Kidney capillary endothelial cell (primary cell): ENCODE results near the gene ATL2.
A peak's percentile ranks its signal among the peaks of the same experiment; 100 is the strongest.
"Not testable (repeated sequence)": the region's sequence is repeated elsewhere in the genome, so short reads cannot be mapped to it uniquely, and the experiment has no call there.

ENCODE experiments used
- DNase-seq: peaks from one replicate; pipeline ENCODE4 v3.0.0-alpha.2; 2018; ENCODE audit warnings: low spot score

Gene ATL2

DNA sequence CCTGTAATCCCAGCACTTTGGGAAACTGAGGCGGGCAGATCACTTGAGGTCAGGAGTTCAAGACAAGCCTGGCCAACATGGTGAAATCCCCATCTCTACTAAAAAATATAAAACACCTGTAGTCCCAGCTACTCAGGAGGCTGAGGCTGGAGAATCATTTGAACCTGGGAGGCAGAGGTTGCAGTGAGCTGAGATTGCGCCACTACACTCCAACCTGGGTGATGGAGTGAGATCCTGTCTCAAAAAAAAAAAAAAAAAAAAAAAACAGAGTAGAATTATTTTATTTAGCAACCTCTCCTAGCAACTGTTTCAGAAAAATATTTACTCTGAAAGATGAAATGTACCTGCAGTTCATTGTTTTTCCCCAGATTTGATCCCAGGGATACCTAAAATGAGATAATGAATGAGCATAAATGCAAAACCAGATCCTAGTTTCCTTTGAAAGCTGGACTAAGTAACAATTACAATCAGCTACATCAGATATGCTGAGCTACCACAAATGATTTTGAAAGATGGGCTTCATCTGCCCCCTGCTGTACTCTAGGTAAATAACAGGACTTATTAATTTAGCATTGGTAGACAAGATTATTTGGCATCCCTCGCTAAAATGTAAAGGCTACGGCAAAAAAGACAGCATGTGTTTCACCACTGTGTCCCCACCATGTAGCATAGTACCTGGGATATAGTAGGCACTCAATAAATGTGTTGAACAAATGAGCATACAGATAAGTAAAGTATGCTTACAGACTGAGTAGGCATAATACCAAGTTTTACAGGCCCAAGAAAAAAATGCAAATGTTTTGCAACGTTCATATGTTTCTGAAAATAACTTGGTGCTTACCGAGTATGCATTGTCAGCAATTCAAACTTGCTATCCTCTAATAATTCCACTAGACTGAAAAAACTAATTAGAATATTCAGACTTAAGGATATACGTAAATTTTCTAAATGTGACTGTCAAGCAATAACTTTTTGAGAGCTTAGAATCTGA lies 102.5 kb downstream of the ATL2 start:
- DNase-seq, result peak; percentile 63

- DNase-seq, result no peak
Observed at GRCh38 chr2:38271697-38272096, 105.4 kb downstream of the ATL2 start.

DNA sequence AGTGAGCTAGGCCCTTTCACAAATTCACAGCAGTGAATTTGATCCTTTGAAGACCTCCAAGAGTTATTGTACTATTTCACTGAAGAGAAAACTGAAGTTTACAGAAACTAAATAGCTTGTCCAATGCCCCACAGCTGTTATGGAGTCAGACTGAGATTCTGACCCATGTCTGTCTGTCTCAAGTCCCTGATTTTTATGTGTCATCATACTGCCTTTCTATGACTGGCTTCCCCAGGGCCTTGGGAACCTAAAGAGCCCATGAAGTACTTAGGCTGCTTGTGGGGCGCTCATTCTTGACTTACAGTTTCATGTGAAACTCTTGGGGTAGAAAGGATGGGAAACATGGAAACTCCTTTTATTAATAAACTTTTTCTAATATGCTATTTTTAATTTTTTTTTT lies 107.7 kb downstream of the ATL2 start:
- no peak for DNase-seq

DNA sequence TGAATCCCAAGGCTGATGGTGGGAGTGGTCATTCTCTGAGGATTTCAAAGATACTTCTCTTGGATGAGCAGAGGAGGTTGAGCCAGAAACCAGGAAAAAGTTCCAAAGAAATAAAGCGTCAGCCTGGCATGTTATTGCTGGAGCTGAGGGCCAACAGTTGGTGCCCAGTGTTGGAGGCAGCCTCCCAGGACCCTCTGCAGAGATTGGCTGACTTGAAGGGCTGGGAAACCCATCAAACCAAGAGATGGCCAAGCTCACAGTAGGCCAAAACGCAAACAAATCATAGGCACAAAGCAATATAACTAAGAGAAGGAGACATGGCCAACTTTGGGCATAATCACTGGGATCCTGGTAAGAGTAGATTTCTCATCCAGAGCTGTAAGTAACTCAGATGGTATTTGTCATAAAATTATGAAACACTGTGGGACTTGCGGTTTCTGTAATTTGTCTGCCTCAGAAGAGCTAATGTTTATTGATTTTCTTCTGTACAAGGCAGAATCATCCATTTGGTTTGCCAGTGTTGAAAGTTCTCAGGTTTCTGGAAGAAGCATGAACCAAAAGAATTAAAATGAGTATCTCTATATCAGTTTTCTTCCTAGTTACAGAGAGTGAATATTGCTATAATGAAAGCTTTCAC lies 108.3 kb downstream of the ATL2 start:
- DNase-seq, result no peak

GRCh38 chr2:38268001-38268400 lies 109.1 kb downstream of the ATL2 start:
- no peak for DNase-seq

GRCh38 chr2:38267270-38267925 lies 109.7 kb downstream of the ATL2 start:
- DNase-seq, result no peak

DNA sequence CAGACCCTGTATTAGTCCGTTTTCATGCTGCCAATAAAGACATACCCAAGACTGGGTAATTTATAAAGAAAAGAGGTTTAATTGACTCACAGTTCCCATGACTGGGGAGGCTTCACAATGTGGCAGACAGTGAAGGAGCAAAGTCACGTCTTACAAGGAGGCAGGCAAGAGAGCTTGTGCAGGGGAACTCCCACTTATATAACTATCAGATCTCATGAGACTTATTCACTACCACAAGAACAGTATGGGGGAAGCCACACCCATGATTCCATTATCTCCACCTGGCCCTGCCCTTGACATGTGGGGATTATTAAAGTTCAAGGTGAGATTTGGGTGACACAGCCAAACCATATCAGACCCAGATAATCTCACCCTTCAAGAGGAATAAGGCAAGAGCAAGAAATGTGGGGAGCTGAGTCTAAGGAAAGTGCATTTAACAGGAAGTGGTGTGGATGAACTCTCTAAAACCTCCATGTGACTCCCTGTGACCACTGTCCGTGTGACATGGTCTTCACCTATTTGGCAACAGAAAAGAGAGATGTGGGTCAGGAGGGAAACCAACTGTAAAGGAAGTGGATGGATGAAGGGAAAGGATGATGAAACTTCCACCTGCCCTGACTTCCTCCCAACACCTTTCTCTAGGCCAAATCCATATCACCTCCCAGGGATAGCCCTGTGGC lies 110.6 kb downstream of the ATL2 start:
- no peak for DNase-seq

DNA sequence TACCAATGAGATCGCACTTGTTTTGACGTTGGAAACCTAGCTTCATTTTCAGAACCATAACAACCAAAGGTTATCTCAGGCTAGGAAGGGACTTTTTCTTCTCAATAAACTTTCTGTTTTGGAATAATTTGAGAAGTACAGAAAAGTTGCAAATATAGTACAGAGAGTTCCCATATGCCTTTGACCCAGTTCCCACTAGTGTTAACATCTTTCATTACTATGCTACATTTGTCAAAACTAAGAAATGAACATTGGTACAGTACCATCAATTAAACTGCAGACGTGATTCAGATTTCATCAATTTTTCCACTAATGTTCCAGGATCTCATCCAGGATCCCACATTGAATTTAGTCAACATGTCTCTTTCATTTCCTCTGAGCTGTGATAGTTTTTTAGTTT lies 111.6 kb downstream of the ATL2 start:
- no peak for DNase-seq

DNA sequence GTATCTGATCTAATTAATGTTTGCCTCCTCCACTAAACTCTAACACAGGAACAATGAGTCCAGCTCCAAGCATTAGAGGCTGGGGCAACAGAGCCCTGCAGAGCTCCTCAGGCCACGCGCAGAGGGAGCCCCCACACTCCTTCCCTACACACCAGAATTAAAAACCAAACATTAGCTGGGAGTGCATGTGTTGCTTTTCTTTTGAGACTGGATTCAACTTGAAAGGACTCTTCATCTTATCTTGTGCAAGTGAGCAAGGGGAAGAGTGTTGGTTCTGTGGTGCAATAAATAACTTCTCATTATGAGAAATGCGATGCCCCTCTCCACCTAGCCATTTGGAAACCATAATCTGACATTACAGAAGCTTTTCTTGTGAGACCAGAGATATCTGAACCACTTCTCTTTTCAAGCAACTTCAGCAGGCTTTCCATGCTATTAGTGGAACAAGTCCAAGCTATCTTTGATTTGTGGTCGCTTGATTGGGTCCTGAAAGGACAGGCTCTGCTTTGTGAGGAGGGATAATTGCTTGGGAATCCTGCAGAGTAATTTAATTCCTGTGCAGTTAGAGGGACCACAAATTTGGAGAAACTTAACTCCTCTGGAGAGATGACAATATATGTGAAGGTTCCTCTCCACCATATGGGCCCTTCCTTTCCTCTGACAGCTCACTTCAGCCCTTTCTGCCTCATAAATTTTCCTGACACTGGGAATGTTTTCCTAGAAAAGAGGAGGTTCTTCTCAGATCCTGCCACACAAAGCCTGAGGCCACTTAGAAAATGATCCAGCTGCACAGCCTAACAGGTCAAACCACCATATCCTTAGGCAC lies 112.5 kb downstream of the ATL2 start:
- no peak for DNase-seq

DNA sequence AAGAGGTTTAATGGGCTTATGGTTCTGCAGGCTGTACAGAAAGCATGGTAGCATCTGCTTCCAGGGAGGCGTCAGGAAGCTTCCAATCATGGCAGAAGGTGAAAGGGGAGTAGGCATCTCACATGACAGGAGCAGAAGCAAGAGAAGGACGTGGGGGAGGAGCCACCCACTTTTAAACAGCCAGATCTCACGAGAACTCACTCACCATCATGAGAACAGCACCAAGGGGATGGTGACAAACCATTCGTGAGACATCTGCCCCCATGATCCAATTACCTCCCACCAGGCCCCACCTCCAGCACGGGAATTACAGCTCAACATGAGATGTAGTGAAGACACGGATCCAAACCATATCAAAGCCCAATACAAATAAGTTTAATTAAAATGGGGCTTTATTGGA lies 113.8 kb downstream of the ATL2 start:
- DNase-seq, result no peak

DNA sequence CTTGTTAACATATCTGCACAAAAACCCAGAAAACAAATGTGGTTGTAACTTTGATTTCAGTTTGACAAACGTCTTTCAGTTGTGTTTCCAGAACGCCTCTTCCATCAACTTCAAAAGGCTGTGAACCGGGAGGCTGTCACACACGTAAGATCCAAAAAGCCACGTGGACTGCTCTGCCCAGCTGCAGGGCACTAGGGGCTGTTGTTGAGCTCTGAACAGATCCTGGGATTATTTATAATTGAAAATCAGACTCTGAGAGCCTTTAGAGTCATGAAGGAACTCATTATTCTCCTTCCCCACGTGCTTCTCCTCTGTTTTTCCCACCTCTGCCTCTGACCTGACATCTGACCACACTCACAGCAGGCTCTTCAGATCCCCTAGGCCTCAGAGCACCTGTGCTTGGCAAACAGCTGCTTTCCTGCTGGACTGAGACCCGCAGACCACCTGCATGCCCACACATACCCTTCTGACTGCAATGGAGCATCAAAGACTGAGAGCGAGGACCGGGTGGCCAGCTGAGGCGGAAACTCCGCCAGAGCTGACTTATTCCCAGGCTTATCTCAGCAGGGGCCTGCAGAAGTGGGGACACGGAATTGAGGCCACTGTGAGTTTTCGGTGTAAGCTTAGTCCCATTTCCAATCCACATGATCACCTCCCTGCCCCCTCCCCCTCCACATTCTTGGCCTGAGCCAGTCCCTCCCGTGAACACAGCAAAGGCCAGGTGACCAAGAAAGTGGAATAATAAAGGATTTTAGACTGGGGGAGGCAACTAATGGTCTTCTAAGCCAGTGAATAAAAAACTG lies 114.8 kb downstream of the ATL2 start:
- no peak for DNase-seq

DNA sequence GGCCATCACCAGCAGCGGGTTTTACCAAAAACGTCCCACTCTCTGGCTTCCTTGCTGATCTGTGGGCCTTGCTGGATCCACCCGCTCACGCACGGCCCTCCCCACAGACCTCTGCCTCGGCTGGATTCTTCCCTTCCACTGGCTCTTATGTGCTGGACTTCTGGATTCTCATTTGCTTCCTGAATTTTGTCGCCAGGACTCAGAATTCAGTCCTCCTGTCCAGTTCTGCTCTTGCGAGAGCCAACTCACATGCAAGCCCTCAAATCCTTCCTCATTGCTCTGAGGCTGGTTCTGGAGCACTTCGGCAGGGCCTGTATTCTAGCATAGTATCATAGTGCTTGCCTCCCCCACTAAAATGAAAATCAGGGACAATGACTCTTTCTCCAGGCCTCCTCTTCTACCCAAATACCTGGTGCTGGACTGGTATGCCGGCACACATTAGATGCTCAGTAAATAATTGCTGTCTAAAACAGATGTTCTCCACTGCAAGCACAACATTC lies 115.5 kb downstream of the ATL2 start:
- DNase-seq, result no peak

GRCh38 chr2:38260972-38261371 lies 116.1 kb downstream of the ATL2 start:
- no peak for DNase-seq

- no peak for DNase-seq
Observed at GRCh38 chr2:38260469-38260868, 116.6 kb downstream of the ATL2 start.

- DNase-seq, result no peak
Observed at GRCh38 chr2:38259311-38259710, 117.8 kb downstream of the ATL2 start.

GRCh38 chr2:38257680-38258079 lies 119.4 kb downstream of the ATL2 start:
- not testable (repeated sequence) for DNase-seq

DNA sequence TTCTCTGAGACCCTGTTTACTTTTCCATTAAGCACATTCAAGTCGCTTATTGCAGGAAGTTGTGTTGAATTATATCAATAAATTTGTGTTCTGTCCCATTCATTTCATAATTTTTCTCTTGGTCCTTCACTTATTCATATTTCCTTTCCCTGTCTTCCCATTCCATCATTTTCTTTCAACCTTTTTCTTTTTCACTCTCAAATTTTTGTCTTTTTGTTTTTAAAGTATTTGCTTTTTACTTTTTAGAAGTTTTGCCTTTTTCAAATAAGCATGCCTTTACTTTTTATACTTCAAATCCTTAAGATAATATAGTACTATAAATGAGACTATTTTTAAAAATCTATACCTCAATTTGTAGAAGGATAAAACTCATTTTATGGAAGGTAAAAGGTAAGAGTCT lies 120.5 kb downstream of the ATL2 start:
- no peak for DNase-seq

DNA sequence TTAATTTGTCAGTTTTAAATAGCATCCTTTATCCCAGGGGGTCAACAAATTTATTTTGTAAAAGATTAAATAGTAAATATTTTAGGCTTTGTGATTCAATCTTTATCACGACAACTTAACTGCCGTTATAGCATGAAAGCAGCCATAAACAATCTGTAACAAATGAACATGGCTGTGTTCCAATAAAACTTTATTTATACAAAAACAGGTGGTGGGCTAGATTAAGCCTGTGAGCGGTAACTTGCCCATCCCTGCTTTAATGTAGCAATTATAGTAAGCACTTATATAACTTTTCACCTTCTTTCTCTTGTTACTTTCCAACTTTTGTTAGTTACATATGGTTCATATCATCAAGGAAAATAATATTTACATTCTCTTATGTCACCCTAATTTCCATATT lies 121.9 kb downstream of the ATL2 start:
- no peak for DNase-seq

DNA sequence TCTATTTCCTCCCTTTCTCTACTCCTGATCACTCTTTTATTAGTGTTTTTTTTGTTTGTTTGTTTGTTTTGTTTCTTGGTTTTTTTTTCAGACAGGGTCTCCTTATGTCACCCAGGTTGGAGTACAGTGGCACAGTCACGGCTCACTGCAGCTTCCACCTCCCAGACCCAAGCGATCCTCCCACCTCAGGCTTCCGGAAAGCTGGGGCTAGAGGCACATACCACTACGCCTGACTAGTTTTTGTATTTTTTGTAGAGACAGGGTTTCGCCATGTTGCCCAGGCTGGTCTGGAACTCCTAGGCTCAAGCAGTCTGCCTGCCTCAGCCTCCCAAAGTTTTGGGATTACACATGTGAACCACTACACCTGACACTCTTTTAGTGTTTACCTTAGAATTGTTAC lies 122.3 kb downstream of the ATL2 start:
- no peak for DNase-seq

DNA sequence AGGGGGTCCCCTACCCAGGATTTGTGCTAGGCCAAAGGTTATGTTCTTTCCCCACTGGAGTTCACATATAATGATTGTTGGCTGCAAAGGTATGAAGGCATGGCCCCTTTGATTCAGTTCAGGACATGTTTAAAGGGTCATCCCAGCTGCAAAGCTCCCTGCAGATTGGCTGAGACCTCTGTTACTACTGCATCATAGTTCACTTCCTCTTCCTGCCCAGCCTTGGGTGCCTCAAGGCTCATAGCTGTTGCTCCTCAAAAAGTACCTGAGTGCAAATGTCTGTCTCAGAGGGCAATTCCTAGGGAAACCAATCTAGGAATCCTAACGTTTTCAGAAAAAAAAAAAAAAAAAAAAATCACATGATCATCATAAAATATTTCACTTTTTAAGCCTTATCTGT lies 125.1 kb downstream of the ATL2 start:
- DNase-seq, result no peak
